GM19193 (cell line): Measurements from ENCODE around the gene TFB1M.

Experiments used
- POLR2A ChIP-seq: IDR thresholded peaks from 4 replicates; pipeline ENCODE4 v1.6.1; 2011; ENCODE audit not compliant: insufficient read depth, insufficient read length; ENCODE audit errors: extremely low read depth

TFB1M gene

DNA sequence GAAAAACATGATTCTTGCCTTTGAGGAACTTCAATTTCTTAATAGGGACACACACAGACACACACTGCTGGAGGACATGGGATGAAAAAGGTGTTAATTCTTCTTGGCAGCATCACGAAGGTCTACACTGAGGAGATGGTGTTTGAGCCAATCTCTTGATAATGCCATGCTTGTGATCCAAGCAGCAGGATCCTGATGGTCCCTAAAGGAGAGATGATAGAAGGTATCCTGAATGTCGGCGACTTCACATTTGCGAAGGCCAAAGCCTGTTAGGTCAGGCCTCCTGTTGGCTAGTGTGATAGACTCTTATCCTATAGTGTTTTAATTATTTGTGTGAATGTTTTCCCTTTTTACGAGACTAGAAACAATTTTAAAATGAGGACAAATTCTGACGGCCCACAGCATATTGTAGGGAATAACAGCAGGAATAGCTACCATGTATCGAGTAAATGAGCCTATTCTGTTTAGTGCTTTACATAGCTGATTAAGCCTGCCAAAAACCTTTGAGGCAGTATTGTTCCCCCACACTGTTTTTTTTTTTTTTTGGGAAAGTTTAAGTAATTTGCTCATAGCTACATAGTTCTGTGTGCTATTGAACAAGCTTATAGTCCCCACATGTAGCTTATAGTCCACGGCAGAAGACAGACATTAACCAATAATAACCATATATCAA is 15.3 kb upstream of the TFB1M start:
- no peak for TF ChIP-seq POLR2A

DNA sequence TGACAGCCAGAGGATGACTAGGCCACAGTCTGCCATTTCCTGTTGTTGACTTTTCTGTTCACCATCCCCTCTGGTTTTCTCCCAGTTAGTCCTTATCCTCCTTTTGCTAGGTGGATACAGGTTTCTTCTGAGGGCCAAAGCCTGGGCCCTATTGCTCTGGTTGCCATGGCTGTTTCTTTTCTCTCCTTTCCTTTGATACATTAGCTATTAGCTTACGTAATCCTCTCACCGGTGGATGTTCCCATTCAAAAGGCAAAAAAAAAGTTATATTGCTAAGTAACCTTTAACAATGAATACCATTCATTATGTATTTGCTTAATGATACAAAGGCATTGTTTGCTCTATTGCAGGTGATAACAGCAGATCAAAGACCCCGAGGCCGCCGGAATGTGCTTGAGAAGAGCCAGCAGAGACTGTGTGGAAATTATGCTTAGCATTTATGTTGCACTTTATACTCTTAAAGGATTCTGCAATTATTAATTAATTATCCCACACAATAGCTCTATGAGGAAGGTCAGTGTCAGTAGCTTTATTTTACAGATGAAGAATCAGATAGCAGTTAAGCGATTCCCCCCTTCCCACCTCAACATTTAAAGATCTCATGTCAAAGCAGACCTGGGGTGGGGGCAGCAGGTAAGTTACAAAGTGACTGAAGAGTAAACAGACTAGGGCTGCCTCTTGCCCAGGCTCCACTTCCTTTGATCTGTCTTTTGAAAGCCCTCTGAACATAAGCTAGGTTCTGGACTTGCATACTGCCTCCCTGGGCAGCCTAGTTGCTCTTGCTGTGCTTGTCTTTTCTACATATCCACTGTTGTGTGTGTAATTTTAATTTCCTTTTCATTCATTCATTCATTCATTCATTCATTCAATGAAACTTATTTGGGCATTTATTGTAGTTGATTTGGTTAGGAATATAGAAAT is 14.5 kb upstream of the TFB1M start:
- no peak for TF ChIP-seq POLR2A

DNA sequence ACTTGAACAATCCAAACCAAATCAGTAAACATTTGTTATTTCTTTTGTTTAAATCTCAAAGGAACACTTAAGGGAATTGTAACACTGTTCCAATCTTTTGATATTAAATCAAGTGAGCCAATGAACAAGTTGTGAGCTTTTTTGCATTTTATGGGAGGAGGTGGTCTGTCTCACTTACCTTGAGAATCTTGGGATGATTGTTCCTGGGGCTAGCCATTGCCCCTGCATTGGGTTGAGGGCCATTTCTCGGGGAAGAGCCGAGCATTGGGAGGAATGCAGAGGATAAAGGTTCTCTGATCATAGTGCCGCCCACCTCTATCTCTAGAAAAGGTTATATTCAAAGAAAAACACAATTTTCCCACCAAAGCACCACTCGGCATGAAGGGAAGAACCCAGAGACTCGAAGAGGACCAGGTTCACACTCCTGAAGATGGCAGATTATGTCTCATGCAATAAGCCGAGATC is 13.8 kb upstream of the TFB1M start:
- no peak for TF ChIP-seq POLR2A

DNA sequence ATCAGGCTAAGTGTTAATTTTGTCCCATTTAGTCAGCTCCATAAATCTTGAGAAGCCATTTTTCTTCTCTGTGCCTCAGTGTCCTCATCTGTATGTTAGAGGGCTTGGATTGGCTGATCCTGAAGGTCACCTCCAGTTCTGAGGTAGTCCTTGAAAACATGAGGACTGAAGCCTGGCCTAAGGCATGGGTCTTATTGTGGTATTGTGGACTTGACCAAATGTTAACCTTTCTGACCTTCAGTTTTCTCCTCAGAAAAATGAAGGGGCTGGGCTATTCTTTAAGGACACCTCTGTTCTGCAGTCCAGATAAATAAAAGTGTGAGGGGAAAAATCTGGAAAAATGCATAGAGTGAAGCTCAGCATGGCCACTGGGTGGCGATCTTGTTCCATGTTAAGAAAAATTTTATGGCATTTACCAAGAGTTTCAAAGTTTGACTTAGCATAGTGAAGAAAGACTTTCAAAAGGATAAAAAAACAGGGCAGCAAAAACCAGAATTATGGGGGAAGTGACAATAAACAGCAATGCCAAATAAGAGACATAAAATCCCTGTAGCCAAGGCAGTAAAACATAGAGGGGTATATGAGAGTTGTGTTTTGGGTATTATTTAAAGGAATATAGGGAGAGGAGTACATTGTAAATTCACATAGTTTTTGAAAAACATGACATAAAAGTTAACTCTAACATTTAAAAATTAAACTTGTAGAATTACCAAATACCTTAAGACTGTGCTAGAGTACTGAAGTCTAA is 13.2 kb upstream of the TFB1M start:
- no peak for TF ChIP-seq POLR2A

DNA sequence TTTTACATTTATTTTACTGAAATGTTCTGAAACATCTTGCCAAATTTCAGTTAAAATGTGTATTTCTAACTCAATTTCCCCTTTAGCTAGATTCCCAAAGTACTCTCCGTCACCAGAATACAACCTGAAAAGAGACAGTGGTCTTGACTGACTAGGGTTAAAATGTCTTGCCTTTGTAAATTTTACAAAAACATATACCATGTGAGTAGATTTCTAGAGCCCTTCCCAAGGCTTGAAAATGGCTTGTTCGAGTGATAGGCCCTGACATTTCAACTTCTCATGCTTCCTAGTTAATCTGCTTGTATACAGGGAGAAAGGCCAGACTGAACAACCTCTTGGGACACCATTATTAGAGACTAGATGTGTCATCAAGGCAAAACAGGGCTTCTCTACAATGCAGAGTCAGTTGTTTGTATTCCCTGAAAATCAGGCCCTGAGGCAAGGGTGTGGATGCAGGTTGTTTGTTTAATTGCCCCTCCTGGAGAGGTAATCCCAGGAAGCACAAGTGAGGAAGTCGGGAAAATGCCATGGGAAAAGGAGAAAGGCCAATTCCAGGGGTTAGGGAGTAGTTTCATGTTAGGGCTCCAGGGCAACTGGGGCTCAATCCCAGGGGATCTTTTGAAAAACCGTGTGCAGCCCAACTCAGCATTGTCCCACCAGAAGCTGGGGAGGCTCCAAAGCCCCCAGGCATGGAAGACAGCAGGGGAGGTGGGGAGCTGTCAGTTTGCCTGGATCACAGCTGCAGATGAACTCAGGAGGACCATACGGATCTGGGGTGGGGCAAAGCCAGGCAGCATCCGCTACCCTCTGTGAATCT is 11.6 kb upstream of the TFB1M start:
- no peak for TF ChIP-seq POLR2A

DNA sequence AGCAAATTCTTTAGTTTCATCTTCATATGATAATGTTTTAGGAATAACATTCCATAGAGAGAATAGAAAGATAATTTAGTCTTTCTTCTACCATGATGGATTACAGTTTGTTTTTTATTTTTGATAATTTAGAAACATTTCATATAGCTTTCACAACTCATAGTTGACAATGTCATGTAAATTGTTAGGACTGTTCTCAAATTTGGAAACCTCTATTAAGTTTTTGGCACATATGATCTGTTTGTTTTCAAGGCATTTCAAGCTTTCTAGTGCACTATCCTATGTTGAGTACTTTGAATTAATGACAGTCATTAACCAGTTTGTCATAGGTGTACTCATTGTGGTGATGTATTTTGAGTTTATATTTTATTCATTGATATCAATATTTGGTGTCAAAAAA is 10.7 kb upstream of the TFB1M start:
- TF ChIP-seq POLR2A: no peak

DNA sequence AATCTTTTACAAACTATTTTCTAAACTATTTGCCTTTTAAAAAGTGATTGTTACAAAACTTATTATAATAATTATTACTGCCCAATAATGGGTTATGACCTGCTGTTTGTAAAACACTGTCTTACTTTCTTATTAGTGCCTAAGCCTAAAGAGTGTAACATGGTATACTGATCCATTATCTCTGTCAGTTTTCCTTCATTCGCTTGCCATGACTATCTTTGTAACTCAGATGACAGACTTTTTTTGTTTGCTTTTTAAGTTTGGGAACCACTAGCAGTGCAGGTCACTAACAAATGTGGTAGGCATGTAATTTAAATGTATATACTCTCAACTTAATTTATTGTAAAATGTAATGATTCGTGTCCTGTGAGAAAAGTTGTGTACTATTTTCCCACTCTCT is 9.9 kb upstream of the TFB1M start:
- TF ChIP-seq POLR2A: no peak

DNA sequence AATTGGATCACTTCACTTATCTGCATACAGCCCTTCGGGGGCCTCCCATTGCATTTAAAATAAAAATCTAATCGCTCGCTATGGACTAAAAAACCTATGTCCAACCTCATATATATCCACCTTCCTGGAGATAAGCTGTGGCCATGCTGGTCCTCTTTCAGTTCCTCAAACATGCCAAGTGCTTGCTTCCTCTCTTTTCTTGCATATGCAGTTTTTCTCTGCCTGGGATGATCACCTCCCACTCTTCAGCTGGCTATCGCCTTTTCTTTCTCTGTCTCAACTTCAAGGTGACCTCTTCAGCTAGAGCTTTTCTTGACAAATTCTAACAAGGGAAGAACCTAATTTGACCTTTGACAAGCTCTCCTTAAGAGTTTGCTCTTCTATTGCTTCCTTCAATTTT is 5.6 kb upstream of the TFB1M start:
- TF ChIP-seq POLR2A: no peak

DNA sequence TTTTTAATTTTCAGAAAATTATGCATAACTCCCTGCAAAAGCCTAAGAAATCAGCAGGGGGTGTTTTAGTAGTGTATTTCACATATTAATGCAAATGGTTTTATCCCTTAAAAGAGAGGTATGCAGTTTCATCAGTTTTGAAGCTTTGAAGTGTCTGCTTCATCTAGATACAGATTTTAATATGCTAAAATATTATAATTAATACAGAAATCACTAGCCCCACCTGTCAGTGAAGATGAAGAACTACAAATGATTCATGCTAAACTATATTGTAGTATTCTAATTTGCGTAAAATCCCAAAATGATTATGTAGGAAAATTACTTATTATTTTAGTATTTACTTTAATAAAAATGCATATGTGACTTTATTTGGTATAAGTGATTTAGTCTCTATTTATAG is 2.9 kb upstream of the TFB1M start:
- no peak for TF ChIP-seq POLR2A

DNA sequence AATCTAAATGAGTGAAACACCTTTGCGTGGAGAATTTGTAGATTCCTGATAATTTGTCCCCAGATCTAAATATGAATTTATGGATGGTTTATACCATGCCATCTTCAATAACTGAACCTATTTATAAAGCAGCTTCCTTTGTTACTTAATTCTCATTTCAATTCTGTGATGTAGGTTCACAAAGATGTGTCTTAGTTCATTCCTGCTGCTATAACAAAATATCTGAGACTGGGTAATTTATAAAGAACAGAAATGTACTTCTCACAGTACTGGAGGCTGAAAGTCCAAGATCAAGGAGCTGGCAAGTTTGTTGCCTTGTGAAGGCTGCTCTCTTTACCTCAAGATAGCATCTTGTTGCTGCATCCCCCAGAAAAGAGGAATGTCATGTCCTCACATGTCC is 2.1 kb upstream of the TFB1M start:
- no peak for TF ChIP-seq POLR2A

DNA sequence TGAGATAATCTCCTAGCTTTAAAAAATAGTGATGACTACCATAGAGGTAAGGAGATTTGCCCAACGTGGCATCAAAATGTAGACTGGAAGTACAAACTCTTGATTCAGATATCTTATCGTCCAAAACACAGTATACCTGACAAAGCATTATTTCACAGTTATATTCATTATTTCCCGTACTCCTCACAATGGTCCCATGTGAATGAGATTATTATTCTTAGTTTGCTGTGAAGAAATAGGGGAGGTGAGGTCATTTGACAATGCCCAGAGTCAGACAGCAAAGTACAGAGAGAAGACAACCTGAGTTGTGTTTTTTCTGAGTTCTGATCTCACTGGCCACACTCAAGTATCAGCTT is 1.2 kb upstream of the TFB1M start:
- no peak for TF ChIP-seq POLR2A

DNA sequence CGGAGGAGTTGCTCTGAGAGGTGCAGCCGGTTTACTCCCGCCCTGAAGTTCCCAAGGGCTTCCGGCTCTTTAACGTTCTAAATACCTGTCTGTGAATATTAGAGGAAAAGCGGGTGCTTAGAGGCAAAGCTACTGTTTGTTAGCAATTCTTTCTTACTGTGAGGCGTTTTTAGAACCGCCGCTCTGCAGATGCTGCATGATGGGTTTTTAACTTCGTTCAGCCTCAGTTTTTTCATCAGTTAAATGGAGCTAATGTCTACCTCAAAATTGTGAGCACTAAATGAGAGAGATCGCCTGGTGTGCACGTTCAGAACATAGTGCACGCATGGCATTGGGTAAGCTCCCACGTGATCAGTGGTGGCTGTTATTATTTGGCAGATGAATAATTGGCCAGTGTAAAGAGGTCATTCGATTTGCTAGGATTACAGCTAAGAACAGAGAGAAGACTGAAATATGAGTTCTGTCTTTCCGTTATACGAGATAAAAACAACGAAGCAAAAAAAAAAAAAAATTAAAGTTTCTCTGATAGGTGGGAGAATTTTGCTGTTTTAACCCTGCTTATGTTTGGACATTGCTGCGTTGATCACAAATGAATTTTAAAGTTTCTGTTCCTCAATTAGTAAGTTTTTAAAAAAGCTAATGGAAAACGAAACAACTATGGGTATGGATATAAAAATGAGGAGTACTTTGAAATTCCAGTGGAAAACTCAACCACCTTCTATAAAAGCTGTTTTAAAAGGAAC is 660 bp upstream of the TFB1M start:
- TF ChIP-seq POLR2A: no peak

DNA sequence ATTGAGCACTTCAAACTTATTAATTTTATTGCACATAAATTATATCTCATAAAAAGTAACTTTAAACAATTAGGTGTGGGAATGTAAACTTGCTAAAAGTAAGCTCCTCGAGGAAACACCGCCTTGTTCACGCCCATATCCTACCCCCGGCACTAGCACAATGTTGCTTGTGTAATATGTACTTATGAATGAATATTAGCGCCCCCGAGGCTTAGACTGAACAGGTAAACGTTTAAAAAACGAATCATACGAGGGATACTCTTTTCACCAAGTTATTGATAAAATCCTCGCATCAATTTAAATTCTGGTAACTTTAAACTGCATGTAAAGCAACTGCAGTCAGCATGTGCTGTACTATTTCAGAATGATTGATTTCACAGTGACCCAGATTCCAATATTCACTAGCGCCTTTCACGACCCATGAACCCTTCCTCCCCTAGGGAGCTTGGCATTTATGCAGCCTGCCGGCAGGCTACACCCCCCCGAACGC is 637 bp downstream of the TFB1M start:
- no peak for TF ChIP-seq POLR2A

DNA sequence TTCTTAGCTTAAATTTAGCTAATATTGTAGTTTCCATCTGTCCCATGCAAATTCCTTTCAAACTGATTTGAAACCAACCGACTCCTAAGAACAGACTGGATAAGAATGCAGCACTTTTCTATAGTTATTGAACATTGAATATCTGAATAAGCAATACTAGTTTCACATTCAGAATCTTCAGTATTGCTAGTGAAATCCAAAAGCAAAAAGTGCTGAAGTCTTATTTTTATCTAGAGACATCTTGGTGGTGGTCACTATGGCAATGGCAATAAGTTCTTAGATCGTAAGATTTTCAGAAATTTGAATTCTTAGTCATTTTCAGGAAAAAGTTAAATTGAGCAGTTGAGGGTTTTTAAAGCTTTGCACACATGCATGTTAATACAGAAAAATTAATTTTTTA is 2.7 kb downstream of the TFB1M start:
- no peak for TF ChIP-seq POLR2A

DNA sequence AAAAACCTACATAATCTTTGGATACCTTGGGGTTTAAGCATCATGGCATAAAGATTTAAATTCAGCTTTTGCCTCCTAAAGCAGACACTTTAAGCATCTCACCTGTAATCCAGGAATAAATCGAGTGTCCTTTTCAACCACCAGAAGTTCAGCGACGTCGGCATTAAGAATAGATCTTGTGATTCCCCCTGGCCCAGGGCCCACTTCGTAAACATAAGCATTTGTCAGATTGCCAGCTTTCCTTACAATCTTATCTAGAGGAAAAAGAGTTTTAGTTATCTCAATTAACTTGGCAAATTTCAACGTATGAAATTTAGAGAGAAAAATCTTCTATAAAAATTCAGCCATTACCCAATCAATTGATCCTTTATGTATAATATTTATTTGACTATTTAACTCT is 3.2 kb downstream of the TFB1M start:
- no peak for TF ChIP-seq POLR2A

DNA sequence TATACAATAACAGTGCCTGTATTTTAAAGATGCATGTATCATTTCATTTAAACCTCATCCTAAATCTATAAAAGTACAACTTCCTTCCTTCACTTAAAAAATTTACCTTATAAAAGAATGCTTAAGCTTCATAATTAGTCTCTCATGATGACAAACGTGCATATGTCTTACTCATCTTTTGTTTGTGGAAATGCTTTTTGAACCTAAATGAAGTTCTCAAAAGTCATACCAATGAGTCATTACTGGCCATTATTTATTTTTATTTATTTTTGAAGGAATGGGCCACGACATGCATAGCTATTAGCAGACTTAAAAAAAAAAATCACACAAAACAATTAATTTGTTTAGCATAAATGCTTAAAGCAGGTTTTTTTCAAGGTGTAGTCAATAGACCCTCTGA is 3.7 kb downstream of the TFB1M start:
- no peak for TF ChIP-seq POLR2A
